GM19099 (cell line): ENCODE measurements around the gene RAB6A.

Experiments
- POLR2A ChIP-seq: IDR thresholded peaks from 3 replicates; pipeline ENCODE4 v1.6.1; 2011; ENCODE audit warnings: low read depth; ENCODE audit not compliant: insufficient read length; ENCODE audit errors: extremely low read depth

Gene RAB6A

DNA sequence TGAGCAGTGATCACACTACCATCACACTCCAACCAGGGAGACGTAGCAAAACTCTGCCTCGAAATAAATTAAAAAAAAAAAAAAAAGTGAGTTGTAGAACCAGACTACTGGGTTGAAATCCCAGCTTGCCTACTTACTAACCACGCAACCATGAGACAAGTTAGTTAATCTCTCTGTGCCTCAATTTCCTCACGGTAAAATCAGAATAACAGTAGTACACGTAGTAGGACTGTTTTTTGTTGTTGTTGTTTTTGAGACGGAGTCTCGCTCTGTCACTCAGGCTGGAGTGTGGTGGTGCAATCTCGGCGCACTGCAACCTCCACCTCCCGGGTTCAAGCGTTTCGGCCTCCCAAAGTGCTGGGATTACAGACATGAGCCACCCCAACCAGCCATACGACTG is 14.2 kb downstream of the RAB6A start:
- no peak for TF ChIP-seq POLR2A

DNA sequence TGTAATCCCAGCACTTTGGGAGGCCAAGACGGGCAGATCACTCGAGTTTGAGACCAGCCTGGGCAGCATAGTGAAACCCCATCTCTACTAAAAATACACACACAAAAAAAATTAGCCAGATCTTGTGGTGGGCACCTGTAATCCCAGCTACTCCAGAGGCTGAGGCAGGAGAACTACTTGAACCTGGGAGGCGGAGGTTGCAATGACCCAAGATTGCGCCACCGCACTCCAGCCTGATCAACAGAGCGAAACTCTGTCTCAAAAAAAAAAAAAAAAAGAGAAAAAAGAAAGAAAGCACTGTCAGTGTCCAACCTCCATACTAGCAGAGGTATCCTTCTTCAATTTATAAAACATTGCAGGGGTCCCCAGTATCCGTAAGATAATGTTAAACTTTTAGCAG is 17.8 kb downstream of the RAB6A start:
- TF ChIP-seq POLR2A: no peak

DNA sequence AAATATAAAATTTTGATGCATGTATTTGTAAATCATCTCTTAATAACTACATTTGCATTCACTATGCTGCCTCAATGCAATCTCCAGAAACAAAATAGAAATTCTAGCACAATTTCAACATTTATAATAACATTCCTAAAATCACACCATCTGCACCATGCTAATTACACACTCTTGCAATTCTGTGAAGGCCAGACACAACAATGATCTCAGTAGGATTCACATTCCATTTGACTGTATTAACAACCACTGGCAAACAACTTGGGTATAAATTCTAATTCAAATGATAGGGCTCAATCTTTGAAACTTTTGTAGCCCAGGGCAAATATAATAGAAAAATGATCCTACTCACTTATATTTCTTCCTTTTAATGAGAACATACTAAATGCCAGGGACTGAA is 25.9 kb downstream of the RAB6A start:
- TF ChIP-seq POLR2A: no peak

DNA sequence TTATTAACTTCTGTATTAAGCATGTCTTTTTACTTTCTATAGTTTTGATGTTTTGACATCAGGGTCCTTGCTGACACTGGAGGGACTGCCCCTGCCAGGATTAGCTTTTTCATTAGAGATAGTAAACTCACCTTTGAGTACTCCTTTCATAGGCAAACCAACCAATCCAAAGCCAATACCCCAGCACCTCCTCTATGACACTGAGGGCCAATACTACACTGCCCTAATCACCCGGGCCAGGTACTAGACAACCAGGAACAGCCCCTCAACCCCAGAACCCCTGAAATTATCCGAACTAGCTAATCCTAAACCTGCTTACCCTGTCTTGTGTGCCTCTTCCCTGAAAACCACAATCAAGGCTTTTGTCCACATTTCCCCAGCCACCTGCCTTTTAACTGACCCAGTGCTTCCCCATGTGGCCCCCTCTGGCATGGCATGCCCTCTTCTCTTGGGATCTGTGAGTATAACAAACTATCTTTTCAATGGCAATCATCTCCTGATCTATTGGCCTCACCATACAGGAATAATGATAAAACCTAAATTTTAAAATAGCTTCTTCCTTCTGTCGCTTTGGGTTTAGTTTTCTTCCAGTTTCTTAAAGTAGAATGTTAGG is 31.2 kb downstream of the RAB6A start:
- TF ChIP-seq POLR2A: no peak

DNA sequence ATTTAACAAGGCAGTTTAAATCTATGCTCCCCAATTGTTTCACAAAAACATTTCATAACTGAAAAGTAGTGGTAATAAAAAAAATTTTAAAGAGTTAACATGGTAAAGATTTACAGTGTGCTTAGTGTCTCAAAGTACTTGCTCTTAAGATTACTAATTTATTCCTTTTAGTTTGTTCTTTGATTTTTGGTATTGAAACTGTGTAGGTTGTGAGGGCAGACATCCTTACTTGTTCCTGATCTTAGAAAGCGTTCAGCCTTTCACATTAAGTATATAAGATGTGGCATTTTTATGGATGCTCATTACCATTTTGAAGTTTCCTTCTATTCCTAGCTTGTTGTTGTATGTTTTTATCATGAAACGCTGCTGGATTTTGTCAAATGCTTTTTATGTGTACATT is 32.9 kb downstream of the RAB6A start:
- TF ChIP-seq POLR2A: no peak

DNA sequence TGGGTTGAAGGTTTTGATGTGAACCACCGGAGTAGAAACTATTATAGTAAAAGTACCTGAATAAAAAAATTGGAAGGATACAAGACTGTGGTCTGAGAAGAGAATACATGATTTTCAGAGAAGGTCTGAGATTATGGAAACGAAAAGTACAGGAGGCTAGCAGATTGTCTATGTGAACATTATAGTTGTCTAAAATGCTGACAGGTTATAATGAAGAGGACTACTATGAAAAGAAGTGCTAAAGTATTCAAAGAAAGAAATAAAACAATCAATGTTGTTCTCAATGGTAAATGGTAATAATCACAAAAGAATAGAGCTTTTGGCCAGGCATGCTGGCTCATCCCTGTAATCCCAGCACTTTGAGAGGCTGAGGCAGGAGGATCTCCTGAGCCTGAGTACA is 34.0 kb downstream of the RAB6A start:
- TF ChIP-seq POLR2A: no peak

DNA sequence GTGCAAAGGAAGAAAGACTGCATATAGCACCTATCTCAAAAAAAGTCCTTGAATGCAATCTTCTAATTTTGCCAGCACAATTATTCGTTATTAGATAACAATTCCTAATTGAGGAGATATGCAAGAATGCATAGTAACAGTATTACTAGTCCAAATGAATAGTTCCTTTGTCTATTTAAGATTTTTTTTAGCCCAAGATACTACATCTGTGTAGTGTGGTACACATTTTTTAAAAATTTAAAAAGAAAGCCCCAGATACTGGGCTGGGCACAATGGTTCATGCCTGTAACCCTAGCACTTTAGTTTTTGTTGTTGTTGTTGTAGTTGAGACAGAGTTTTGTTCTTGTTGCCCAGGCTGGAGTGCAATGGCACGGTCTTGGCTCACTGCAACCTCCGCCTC is 43.7 kb downstream of the RAB6A start:
- TF ChIP-seq POLR2A: no peak

DNA sequence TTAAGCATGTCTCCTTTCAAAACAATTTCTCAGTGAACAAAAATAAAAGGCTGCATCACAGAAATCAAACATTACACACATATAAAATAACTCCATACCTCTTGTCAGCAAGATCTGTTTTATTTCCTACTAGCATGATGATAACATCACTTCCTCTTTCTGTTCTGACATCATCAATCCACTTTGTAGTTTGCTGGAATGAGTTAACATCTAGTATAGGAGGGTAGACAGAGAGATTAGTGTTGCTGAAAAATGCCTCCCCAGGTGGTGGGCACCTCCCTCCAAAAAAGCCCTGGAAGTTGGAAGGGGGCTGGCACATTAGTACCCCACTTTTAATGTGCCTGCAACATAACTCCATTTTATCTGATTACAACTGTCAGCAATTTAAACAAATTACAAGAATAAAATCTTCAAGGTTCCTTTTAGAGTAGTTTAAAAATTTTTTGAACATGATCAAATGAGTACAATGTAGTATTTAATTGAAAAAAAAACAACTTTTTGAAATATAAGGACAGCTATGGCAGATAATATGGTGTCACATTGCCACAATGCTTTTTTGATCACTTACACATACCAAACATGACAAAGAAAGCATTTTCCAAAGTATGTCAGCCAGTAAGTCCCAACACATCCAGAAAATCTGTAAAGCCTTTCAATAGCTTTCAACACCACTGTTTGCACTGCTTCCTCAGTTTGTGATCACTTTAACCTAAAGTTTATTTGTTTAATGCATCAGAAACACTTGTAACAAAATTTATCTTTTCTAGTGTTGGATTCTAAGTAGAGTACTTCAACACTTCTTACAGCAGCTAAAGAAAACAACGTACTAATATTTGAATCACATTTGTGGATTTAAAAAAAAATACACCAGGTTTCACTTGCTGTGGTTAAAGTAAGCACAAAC is 44.5 kb downstream of the RAB6A start:
- TF ChIP-seq POLR2A: no peak

DNA sequence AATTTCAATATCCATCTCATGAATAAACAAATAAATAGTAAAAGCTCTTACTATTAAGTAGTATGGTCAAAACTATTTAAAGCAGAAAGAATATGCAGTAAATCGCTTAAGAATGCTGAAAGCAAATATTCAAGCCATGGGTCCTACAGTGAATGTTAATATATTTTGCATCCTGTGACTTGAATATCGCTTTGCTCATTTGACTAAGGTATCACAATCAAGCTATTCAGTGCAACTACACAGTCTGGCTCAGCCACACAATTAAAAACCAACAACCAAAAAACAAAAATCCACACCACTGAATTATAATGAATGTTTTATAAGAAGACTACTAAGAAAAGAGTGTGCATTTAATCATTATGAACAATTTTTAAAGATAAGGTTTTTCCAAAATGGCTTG is 45.3 kb downstream of the RAB6A start:
- TF ChIP-seq POLR2A: no peak

DNA sequence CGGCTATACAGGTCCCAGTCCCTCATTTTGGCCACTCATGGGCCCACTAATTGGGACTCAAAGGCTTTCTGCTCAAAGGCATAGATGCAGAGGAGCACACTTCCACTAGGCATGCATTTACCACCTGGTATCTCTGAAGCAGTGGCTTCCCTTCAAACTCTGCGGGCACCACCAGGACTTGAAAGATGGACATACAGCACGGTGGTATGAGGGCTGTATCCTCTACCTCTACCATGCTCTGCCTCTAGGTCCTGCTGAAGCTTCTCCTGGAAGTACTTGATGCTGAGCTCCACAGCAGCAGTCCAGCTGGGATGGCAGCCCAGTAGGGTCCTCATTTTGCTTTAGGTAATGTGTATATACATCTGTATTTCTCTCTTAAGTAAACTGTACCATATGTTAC is 49.9 kb downstream of the RAB6A start:
- TF ChIP-seq POLR2A: no peak

DNA sequence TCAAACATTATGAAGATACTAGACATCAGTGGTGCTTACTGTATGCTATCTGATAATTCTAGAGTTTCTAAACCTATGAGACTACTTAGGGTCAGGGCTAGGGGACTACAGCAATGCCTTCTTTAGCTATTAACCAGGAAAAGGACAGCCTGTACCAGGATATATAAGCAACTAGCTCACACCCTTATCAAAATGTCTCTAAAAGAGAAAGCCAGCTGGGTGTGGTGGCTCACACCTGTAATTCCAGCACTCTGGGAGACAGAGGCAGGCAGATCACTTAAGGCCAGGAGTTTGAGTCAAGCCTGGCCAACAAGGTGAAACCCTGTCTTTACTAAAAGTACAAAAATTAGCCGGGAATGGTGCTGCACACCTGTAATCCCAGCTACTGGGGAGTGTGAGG is 55.8 kb downstream of the RAB6A start:
- TF ChIP-seq POLR2A: no peak

DNA sequence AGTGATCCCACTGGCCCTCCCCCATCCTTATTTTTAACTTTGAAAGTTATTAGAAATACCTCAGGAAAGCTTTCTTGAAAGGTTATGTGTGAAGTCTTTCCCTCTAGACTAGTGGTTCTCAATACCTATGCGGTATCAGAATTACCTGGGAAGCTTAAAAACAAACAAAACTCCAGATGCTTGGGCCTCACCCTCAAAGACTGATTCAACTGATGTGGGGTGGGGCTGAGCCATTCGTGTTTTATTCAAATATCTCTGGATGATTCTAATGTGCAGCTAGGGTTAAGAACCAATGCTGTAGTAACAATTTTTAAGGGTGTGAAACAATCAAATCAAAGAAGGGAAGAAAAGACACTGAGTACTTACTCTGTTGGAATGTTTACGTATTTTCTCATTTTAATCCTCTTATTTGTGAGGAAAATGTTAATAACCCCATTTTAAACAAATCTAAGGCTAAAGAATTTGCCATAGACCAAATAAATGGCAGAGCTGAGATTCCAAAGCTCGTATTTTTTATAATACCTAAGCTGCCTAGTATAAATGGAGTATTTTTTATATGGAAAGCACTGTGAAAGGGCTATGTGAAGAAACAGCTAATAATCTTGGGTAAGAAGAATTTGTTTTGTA is 66.9 kb downstream of the RAB6A start:
- TF ChIP-seq POLR2A: no peak

DNA sequence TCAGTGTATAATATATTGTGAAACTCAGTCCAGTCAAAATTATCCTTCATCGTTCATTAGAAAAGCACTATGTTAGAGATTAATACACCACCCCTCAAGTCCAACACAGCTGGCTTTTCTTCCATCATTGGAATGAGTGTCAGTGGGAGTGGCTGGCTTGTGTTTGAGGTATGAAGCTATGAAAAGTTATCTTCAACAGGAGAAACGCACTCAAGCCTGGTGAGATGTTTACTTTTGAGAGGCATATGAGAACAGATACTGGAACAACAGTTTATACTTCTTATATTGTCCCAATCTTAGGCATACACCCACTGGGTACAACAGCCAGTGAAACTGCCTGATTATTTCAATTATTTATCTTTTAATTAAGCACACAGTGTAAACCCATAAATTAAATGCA is 80.2 kb downstream of the RAB6A start:
- no peak for TF ChIP-seq POLR2A

DNA sequence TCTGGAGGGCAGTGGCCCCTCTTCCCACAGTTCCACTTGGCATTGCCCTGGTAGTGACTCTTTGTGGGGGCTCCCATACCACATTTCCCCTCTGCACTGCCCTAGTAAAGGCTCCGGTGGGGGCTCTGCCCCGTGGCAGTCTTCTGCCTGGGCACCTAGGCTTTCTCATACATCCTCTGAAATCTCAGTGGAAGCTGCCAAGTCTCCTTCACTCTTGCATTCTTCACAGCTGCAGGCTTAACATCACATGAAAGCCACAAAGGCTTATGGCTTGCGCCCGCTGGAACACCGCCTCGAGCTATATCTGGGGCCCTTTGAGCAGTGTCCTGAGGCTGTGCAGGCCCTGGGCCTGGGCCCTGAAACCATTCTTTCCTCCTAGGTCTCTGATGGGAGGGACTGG is 89.2 kb downstream of the RAB6A start:
- no peak for TF ChIP-seq POLR2A

DNA sequence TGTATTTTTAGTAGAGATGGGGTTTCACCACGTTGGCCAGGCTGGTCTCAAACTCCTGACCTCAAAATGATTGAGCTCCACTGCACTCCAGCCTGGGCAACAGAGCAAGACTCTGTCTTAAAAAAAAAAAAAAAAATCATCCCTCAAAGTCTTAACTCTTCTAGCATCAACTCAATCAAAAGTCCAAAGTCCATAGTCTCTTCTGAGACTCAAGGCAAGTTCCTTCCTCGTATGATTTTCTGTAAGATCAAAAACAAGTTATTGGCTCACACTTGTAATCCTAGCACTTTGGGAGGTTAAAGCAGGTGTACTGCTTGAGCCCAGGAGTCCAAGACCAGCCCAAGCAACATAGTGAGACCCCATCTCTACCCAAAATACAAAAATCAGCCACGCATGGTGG is 90.1 kb downstream of the RAB6A start:
- no peak for TF ChIP-seq POLR2A

DNA sequence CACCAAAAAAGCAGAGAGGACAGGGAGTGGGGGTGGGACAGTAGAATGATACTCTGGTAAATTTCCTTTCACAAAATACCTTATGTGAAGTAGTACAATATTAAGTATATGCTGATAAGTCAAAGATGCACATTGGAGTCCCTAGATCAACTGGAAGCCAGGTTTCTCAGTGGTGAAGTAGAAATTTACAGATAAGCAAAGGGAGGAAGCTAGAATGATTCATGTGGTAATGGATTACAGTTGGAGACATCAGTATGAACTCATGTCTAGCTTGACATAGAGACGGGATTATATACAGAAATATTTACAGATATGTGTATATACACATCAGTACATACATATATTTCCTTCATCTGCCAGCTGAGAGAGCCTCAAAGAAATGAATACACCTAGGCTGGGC is 93.0 kb downstream of the RAB6A start:
- TF ChIP-seq POLR2A: no peak
